CD8-positive, alpha-beta memory T cell (primary cell): ENCODE measurements around the gene CGNL1. TPM values are rescaled to one million over a fixed set of nuclear protein-coding genes. Genes with fewer than 3 reads are reported as not detected.

ENCODE experiments used
- CTCF ChIA-PET: fragments of 350-600 bp; sonication (Branson Sonifier 250); formaldehyde crosslinking; loops from one replicate; lab custom pipeline; 2021; ENCODE audit warnings: antibody characterized with exemption; lab: Charles Lee
- POLR2A ChIA-PET: fragments of 350-600 bp; sonication (Branson Sonifier 250); formaldehyde crosslinking; loops from one replicate; lab custom pipeline; 2021; ENCODE audit warnings: antibody characterized with exemption; lab: Charles Lee
- DNase-seq, 5 donors: peaks; one replicate each; pipeline versions ENCODE4 v3.0.0 to v3.0.0-alpha.2; 2020 to 2022; ENCODE audit warnings: mixed read lengths in 1 of 5
- H3K27ac ChIP-seq: one replicate; pipeline ENCODE4 v1.7.0; 2013; ENCODE audit warnings: low read depth, mild to moderate bottlenecking, low read length, moderate library complexity
- H3K27me3 ChIP-seq: 2 replicates; pipeline ENCODE4 v1.7.0; 2013; ENCODE audit warnings: low read length, mild to moderate bottlenecking; ENCODE audit not compliant: insufficient read depth, poor library complexity, severe bottlenecking
- H3K36me3 ChIP-seq: 2 replicates; pipeline ENCODE4 v1.7.0; 2013; ENCODE audit warnings: mild to moderate bottlenecking, low read length, moderate library complexity; ENCODE audit not compliant: insufficient read depth
- H3K4me1 ChIP-seq: 2 replicates; pipeline ENCODE4 v1.7.0; 2013; ENCODE audit warnings: mild to moderate bottlenecking, low read length, moderate library complexity; ENCODE audit not compliant: insufficient read depth
- H3K4me3 ChIP-seq: 2 replicates; pipeline ENCODE4 v1.7.0; 2013; ENCODE audit warnings: mild to moderate bottlenecking, low read length
- H3K9me3 ChIP-seq: 2 replicates; pipeline ENCODE4 v1.7.0; 2013; ENCODE audit warnings: mild to moderate bottlenecking, low read length
- H3K27ac Mint-ChIP-seq, 8 donors: one replicate each; pipeline ENCODE4 v1.8.0; 2020 to 2021; ENCODE audit warnings: mixed read lengths in 8 of 8, mild to moderate bottlenecking in 6 of 8, inconsistent platforms in 3 of 8, moderate library complexity in 3 of 8
- H3K27me3 Mint-ChIP-seq, 2 donors: one replicate each; pipeline ENCODE4 v1.8.0; 2020 to 2021; ENCODE audit warnings: mixed read lengths in 2 of 2, mild to moderate bottlenecking in 1 of 2, moderate library complexity in 1 of 2
- H3K36me3 Mint-ChIP-seq, 3 donors: one replicate each; pipeline ENCODE4 v1.8.0; 2020 to 2021; ENCODE audit warnings: mixed read lengths in 3 of 3, inconsistent platforms in 1 of 3, mild to moderate bottlenecking in 1 of 3
- H3K4me1 Mint-ChIP-seq, 3 donors: one replicate each; pipeline ENCODE4 v1.8.0; 2020 to 2021; ENCODE audit warnings: mixed read lengths in 3 of 3, inconsistent platforms in 1 of 3, mild to moderate bottlenecking in 1 of 3
- H3K4me3 Mint-ChIP-seq, 7 donors: one replicate each; pipeline ENCODE4 v1.8.0; 2020 to 2021; ENCODE audit warnings: mixed read lengths in 7 of 7, mild to moderate bottlenecking in 6 of 7, moderate library complexity in 4 of 7, inconsistent platforms in 2 of 7
- H3K9me3 Mint-ChIP-seq, 5 donors: one replicate each; pipeline ENCODE4 v1.8.0; 2020 to 2022; ENCODE audit warnings: mixed read lengths in 5 of 5, mild to moderate bottlenecking in 3 of 5, moderate library complexity in 2 of 5, inconsistent platforms in 1 of 5
- polyA plus RNA-seq: library from polyadenylated mRNA; unstranded; fragments of 300-500 nt; fragmentation: Illumina TruSeq; gene quantifications from one replicate; pipeline ENCODE4 v1.2.3, GENCODE V29; 2021
- total RNA-seq, 2 experiments: library from RNA; stranded (reverse); gene quantifications; one replicate each; pipeline ENCODE4 v1.2.3, GENCODE V29; 2021

Gene CGNL1
- total and polyA plus RNA-seq, 3 experiments from 2014 or later: not detected

DNA sequence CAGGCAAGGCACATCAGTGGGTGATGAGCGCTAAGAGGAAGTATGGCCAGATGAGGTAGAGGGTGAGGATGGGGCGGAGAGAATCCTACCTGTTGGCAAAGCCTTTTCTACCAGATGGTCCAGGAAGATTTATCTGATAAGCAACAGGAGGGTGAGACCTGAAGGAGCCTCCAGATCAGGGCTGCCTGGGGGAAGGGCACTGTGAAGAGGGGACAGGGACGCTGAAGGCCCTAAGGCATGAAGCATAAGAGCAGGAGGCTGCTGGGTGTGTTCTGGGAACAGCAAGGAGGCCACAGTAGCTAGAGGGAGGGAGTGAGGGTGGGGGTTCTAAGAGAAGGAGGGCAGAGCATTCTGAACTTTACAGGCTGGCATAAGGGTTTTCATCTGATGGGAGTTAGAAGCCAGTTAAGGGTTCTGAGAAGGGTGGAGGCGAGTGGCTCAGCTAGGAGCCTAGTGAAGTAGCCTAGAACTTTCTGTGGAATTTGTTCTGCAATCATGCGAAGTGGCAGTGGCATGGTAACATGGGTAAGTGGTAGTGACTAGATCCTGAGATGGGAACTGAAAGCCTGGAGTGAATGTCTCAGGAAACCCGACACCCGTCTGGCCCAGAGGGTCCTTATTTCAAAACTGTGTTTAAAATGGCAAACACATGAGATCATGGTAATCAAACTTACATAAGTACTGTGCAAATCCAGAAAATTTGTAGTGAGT is 29.9 kb downstream of the CGNL1 start:
- no peak for DNase-seq
- POLR2A ChIA-PET: no interaction called here
- Mint-ChIP-seq H3K27ac (peak overlapping the region in 1 of 8 donors; percentile 69), H3K27me3 (peaks cover 1 to 5% of the 10 kb centered on the region in 2 donors), H3K4me3 (no peak overlapping the region), H3K4me1 (no peaks in the 10 kb centered on the region), H3K36me3 (no peaks in the 10 kb centered on the region), H3K9me3 (no peaks in the 10 kb centered on the region)
- CTCF ChIA-PET: no interaction called here
- Histone ChIP-seq H3K27ac (no peak overlapping the region), H3K36me3 (no peaks in the 10 kb centered on the region), H3K4me1 (no peaks in the 10 kb centered on the region), H3K9me3 (no peaks in the 10 kb centered on the region), H3K27me3 (no peaks in the 10 kb centered on the region), H3K4me3 (no peak overlapping the region)

DNA sequence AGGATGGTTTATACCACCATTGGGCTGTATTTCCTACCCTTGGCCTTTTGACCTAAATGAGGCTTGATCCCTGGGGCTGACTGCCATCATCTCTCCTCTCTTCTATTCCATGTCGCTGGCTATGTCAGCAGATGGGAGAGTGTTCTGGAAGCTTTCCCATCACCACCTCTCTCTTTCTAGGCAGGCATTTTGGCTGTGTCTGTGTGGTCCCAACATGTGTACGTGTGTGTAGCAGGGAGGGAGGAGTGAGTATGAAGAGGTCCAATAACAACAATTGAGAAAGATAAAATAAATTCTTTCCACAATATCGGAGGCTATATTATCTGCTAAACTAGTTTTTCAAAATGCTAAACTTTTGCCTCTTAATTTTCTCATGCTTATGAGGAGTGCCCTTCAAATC is 34.1 kb downstream of the CGNL1 start:
- no peak overlapping the region for H3K4me3 Mint-ChIP-seq
- POLR2A ChIA-PET: no interaction called here
- H3K27ac ChIP-seq: no peak overlapping the region
- DNase-seq: no peak
- H3K27me3 ChIP-seq: no peaks in the 10 kb centered on the region
- no peaks in the 10 kb centered on the region for H3K4me1 Mint-ChIP-seq
- no peak overlapping the region for H3K4me3 ChIP-seq
- no peaks in the 10 kb centered on the region for H3K4me1 ChIP-seq
- CTCF ChIA-PET: no interaction called here
- no peaks in the 10 kb centered on the region for H3K36me3 Mint-ChIP-seq
- H3K9me3 ChIP-seq: no peaks in the 10 kb centered on the region
- H3K9me3 Mint-ChIP-seq: peaks cover 0 to 4% (median 0%) of the 10 kb centered on the region in 5 donors
- H3K27me3 Mint-ChIP-seq: peaks cover 8 to 19% of the 10 kb centered on the region in 2 donors
- no peak overlapping the region for H3K27ac Mint-ChIP-seq
- no peaks in the 10 kb centered on the region for H3K36me3 ChIP-seq

DNA sequence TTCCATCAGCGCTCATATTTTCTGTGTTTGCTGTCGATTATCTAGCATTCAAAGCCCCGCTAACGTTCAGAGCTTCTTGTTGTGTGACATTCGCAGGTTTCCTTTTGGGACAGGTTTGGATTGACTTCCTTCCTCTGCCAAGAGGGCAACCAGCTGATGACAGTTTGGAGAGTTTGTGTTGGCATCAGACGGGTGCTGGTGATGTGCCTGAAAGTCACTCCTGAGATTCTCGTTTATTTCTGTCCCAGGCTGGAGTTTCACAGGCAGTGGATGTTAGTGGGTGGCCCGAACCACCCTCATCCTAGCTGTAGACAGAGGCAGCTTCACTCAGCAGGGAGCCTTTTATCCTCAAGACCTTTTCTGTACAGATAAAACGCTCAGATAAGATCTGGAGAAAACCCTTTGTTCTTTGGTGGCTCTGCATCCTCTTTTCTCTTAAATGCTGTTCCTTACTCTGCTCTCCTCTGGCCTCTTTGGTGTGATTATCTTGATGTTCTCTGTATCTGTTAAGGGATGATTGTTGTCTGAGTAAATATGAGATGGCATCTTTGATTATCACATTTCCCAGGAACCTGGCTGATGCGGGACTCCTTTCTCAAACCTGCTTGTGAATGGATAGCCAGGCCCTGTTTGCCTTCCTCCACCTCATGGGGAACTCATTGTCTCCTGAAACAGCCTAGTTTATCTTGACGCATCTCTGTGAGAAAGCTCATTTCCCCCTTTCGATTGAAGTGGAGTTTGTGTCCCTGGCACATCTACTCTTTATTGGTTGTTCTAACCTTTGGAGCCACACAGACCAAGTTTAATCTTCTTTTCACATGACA is 35.9 kb downstream of the CGNL1 start:
- ChIA-PET CTCF (no interaction called here), POLR2A (no interaction called here)
- no peaks in the 10 kb centered on the region for H3K36me3 ChIP-seq
- no peaks in the 10 kb centered on the region for H3K4me1 ChIP-seq
- no peaks in the 10 kb centered on the region for H3K27me3 ChIP-seq
- Mint-ChIP-seq H3K36me3 (no peaks in the 10 kb centered on the region), H3K27ac (no peak overlapping the region), H3K27me3 (peaks cover 11 to 19% of the 10 kb centered on the region in 2 donors), H3K4me3 (no peak overlapping the region), H3K4me1 (no peaks in the 10 kb centered on the region), H3K9me3 (peaks cover 0 to 4% (median 0%) of the 10 kb centered on the region in 5 donors)
- no peak overlapping the region for H3K4me3 ChIP-seq
- H3K27ac ChIP-seq: no peak overlapping the region
- no peak for DNase-seq
- no peaks in the 10 kb centered on the region for H3K9me3 ChIP-seq

DNA sequence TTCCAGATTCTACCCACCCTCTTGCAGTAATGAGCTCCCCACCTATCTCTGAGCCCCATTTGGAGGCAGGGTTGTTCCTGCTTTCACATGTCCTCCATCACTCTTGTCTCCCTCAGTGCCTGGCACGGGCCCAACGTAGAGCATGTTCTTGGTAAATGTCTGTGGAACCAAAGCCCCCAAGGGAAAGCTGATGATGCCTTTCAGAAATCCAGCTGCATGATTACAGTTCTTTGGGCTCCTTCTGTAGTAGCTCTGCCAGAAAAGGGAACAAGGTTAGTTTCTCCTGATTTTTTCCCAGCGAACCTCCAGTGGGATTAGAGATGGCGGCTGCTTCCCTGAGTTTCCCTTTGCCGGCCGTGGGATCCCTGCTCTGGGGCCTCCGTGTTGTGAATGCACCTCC is 39.3 kb downstream of the CGNL1 start:
- Histone ChIP-seq H3K9me3 (no peaks in the 10 kb centered on the region), H3K4me1 (no peaks in the 10 kb centered on the region), H3K27me3 (no peaks in the 10 kb centered on the region), H3K27ac (no peak overlapping the region), H3K36me3 (no peaks in the 10 kb centered on the region), H3K4me3 (no peak overlapping the region)
- DNase-seq: no peak
- CTCF ChIA-PET: no interaction called here
- Mint-ChIP-seq H3K4me3 (no peak overlapping the region), H3K36me3 (peaks cover 0 to 1% (median 0%) of the 10 kb centered on the region in 3 donors), H3K4me1 (no peaks in the 10 kb centered on the region), H3K27me3 (peaks cover 18 to 28% of the 10 kb centered on the region in 2 donors), H3K9me3 (peaks cover 0 to 4% (median 0%) of the 10 kb centered on the region in 5 donors), H3K27ac (no peak overlapping the region)
- POLR2A ChIA-PET: no interaction called here

DNA sequence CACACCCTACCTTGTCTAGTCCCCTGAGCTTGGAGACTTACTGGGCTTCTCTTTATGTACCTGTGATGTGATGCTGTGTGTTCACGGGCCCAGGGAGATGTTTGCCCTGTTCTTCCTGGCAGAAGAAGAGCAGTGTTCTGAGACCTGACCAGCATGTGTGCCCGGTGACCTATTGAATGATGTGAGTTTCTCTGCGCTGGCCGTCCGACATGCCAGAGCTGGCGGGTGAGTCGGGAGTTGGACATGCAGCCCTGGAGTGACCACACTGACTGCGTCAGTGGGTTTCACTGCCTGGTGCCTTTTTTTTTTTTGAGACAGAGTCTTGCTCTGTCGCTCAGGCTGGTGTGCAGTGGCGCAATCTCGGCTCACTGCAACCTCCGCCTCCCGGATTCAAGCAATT is 42.3 kb downstream of the CGNL1 start:
- Histone ChIP-seq H3K27me3 (no peaks in the 10 kb centered on the region), H3K4me3 (no peak overlapping the region), H3K4me1 (no peaks in the 10 kb centered on the region), H3K9me3 (no peaks in the 10 kb centered on the region), H3K27ac (no peak overlapping the region), H3K36me3 (no peaks in the 10 kb centered on the region)
- no peaks in the 10 kb centered on the region for H3K9me3 Mint-ChIP-seq
- H3K4me1 Mint-ChIP-seq: no peaks in the 10 kb centered on the region
- no peak overlapping the region for H3K27ac Mint-ChIP-seq
- POLR2A ChIA-PET: no interaction called here
- no peak overlapping the region for H3K4me3 Mint-ChIP-seq
- H3K36me3 Mint-ChIP-seq: peaks cover 0 to 1% (median 0%) of the 10 kb centered on the region in 3 donors
- H3K27me3 Mint-ChIP-seq: peaks cover 12 to 31% of the 10 kb centered on the region in 2 donors
- CTCF ChIA-PET: no interaction called here
- DNase-seq: no peak

DNA sequence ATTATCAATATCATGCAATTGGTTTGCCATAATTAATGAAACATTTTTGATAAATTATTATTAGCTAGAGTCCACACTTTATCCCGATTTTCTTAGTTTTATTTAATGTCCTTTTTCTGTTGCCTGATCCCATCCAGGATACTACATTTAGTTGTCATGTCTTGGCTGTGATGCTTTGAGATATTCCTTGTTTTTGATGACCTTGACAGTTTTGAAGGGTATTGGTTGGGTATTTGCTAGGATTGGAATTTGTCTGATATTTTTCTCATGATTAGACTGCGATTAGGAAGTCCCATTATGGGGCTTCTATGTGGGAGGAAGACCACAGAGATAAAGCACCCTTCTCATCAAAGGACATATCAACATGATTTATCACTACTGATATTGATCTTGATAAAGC is 43.0 kb downstream of the CGNL1 start:
- ChIA-PET CTCF (no interaction called here), POLR2A (no interaction called here)
- Histone ChIP-seq H3K36me3 (no peaks in the 10 kb centered on the region), H3K27ac (no peak overlapping the region), H3K27me3 (no peaks in the 10 kb centered on the region), H3K4me1 (no peaks in the 10 kb centered on the region), H3K4me3 (no peak overlapping the region), H3K9me3 (no peaks in the 10 kb centered on the region)
- H3K4me3 Mint-ChIP-seq: no peak overlapping the region
- peaks cover 0 to 1% (median 0%) of the 10 kb centered on the region in 3 donors for H3K36me3 Mint-ChIP-seq
- no peak overlapping the region for H3K27ac Mint-ChIP-seq
- DNase-seq: no peak
- H3K9me3 Mint-ChIP-seq: no peaks in the 10 kb centered on the region
- peaks cover 11 to 37% of the 10 kb centered on the region in 2 donors for H3K27me3 Mint-ChIP-seq
- no peaks in the 10 kb centered on the region for H3K4me1 Mint-ChIP-seq

DNA sequence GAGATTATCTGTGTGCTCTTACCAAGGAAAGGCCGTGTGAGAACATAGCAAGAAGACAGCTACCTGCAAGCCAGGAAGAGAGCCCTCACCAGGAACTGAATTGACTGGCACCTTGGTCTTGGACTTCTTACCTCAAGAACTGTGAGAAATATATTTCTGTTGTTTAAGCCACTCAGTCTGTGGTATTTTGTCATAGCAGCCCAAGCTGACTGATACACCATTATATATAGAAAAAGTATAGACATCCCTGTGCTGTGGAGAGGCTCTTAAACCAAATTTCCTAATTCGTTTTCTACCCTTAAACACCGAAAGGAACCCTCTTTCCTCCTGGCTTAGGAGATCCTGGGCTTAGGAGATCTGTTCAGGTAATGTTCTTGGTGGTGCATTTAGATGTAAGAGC is 44.8 kb downstream of the CGNL1 start:
- Histone ChIP-seq H3K36me3 (no peaks in the 10 kb centered on the region), H3K27me3 (no peaks in the 10 kb centered on the region), H3K27ac (no peak overlapping the region), H3K9me3 (no peaks in the 10 kb centered on the region), H3K4me3 (no peak overlapping the region), H3K4me1 (no peaks in the 10 kb centered on the region)
- H3K4me3 Mint-ChIP-seq: no peak overlapping the region
- POLR2A ChIA-PET: no interaction called here
- H3K4me1 Mint-ChIP-seq: no peaks in the 10 kb centered on the region
- no peaks in the 10 kb centered on the region for H3K9me3 Mint-ChIP-seq
- peaks cover 9 to 30% of the 10 kb centered on the region in 2 donors for H3K27me3 Mint-ChIP-seq
- H3K27ac Mint-ChIP-seq: no peak overlapping the region
- no peak for DNase-seq
- CTCF ChIA-PET: no interaction called here
- H3K36me3 Mint-ChIP-seq: peaks cover 0 to 1% (median 0%) of the 10 kb centered on the region in 3 donors

DNA sequence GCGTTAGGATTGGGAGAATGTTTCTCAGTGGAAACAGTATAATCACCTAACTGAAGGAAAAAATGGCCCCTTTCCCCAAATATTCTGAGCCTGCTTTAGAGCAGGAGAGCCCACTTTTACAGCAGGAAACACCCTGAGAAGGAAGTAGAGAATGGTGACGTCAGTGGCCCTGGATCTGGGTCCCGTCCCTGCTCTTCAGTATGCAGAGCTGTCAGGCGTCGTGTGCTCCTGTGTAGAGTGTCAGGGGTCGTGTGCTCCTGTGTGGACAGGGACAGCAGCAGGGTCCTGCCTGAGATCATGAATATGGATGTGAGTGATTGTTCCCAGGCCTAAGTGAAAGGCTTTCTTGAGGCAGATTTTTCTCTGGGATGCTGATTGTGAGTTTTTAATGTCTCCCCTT is 45.2 kb downstream of the CGNL1 start:
- H3K27ac ChIP-seq: no peak overlapping the region
- H3K9me3 Mint-ChIP-seq: no peaks in the 10 kb centered on the region
- no peaks in the 10 kb centered on the region for H3K9me3 ChIP-seq
- H3K27me3 ChIP-seq: no peaks in the 10 kb centered on the region
- CTCF ChIA-PET: no interaction called here
- peaks cover 0 to 1% (median 0%) of the 10 kb centered on the region in 3 donors for H3K36me3 Mint-ChIP-seq
- no peak for DNase-seq
- H3K27me3 Mint-ChIP-seq: peaks cover 8 to 31% of the 10 kb centered on the region in 2 donors
- POLR2A ChIA-PET: no interaction called here
- no peaks in the 10 kb centered on the region for H3K36me3 ChIP-seq
- H3K4me1 ChIP-seq: no peaks in the 10 kb centered on the region
- no peak overlapping the region for H3K4me3 Mint-ChIP-seq
- no peak overlapping the region for H3K27ac Mint-ChIP-seq
- no peak overlapping the region for H3K4me3 ChIP-seq
- no peaks in the 10 kb centered on the region for H3K4me1 Mint-ChIP-seq
